Esophagus squamous epithelium (tissue), 5 donors: Measurements from ENCODE around the gene EPS15. TPM values are rescaled to one million over a fixed set of nuclear protein-coding genes. Genes with fewer than 3 reads are reported as not detected.
A peak's percentile ranks its signal among the peaks of the same experiment; 100 is the strongest.

Source experiments
- DNase-seq: peaks from one replicate; lab custom pipeline; 2025; lab: John Stamatoyannopoulos, UW
- H3K27ac ChIP-seq, 4 donors: fragments of 200-600 bp; sonication (generic); one replicate each; pipeline ENCODE4 v1.5.1; 2016 to 2019; ENCODE audit warnings: mild to moderate bottlenecking in 1 of 4
- H3K27me3 ChIP-seq, 4 donors: fragments of 200-600 bp; sonication (generic); 1 replicate in 3 of 4; 2 replicates in 1 of 4; pipeline versions ENCODE4 v1.5.1 to v1.6.0; 2017 to 2021; ENCODE audit warnings: antibody characterized with exemption in 1 of 4
- H3K36me3 ChIP-seq, 3 donors: fragments of 200-600 bp; sonication (generic); one replicate each; pipeline ENCODE4 v1.5.1; 2016 to 2019
- H3K4me1 ChIP-seq, 3 donors: fragments of 200-600 bp; sonication (generic); one replicate each; pipeline ENCODE4 v1.5.1; 2017 to 2019
- H3K4me3 ChIP-seq, 4 donors: fragments of 200-600 bp; sonication (generic); 1 replicate in 3 of 4; 2 replicates in 1 of 4; pipeline ENCODE4 v1.5.1; 2016 to 2019; ENCODE audit warnings: mild to moderate bottlenecking in 2 of 4, moderate library complexity in 1 of 4
- H3K9me3 ChIP-seq, 3 donors: fragments of 200-600 bp; sonication (generic); one replicate each; pipeline ENCODE4 v1.5.1; 2016 to 2019
- POLR2A ChIP-seq, 4 donors: fragments of 450-650 bp; IDR thresholded peaks; one replicate each; pipeline ENCODE4 v1.6.1; 2017; ENCODE audit warnings: antibody characterized with exemption in 4 of 4, mild to moderate bottlenecking in 4 of 4, moderate library complexity in 3 of 4
- whole genome bisulfite sequencing, 2 donors: methylation state at CpG; one replicate each; pipeline ENCODE4 v1.1.5; 2018; 5-methylcytosine and 5-hydroxymethylcytosine counted together
- intact Hi-C: fragments of 100-400 bp; cut with DNase I; formaldehyde crosslinking; loops from one replicate; pipeline ENCODE4 v1.15.0; 2022
- total RNA-seq, 4 donors: library from RNA; depleted of rRNA; stranded (reverse); fragments of >200 nt; gene quantifications; one replicate each; pipeline ENCODE4 v1.1.0, GENCODE V29; 2016
- TF ChIP-seq, protein P1 (sequence below), 6 experiments: fragments of 450-650 bp in 4 of 6; fragments of 200-600 bp in 2 of 6; sonication (generic) in 2 of 6; IDR thresholded peaks; one replicate each; pipeline ENCODE4 v1.5.1; 2016 to 2019; ENCODE audit warnings: antibody characterized with exemption in 6 of 6, mild to moderate bottlenecking in 4 of 6, moderate library complexity in 4 of 6
- donor health status: DM: yes; HTN: yes; CAD: no.

The EPS15 gene
- total RNA-seq, 4 donors from 2014 or later: 24.8 to 86.8 (median 46.8) TPM

DNA sequence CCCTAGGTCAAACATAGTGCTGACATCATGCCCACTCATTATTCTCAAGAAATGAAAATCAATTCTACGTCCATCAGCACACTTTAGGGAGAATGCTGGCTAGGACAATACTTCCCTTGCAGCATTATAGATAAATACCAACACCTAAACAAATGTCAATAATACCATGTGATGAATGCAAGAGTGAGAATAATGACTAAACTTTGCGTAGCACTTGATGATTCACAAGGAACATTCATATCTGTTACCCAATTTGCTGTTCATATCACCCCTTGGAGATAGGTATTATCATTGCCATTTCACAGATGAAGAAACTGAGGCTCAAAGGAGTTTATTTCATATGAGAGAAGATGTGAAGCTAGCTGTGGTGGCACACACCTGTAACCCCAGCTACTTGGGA lies 24.8 kb upstream of the EPS15 start:
- 66 to 70% methylated on average over 2 of the region's 2 CpGs for WGBS, 2 donors
- H3K4me3 ChIP-seq: no peak overlapping the region
- TF ChIP-seq, protein P1, sequence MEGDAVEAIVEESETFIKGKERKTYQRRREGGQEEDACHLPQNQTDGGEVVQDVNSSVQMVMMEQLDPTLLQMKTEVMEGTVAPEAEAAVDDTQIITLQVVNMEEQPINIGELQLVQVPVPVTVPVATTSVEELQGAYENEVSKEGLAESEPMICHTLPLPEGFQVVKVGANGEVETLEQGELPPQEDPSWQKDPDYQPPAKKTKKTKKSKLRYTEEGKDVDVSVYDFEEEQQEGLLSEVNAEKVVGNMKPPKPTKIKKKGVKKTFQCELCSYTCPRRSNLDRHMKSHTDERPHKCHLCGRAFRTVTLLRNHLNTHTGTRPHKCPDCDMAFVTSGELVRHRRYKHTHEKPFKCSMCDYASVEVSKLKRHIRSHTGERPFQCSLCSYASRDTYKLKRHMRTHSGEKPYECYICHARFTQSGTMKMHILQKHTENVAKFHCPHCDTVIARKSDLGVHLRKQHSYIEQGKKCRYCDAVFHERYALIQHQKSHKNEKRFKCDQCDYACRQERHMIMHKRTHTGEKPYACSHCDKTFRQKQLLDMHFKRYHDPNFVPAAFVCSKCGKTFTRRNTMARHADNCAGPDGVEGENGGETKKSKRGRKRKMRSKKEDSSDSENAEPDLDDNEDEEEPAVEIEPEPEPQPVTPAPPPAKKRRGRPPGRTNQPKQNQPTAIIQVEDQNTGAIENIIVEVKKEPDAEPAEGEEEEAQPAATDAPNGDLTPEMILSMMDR (IDR thresholded peaks at IDR 0.05): no peak
- no peak for TF ChIP-seq POLR2A (IDR thresholded peaks at IDR 0.05)
- no peaks in the 10 kb centered on the region for H3K9me3 ChIP-seq
- no peaks in the 10 kb centered on the region for H3K36me3 ChIP-seq
- H3K27me3 ChIP-seq: no peaks in the 10 kb centered on the region
- DNase-seq: no peak
- H3K27ac ChIP-seq: no peak overlapping the region
- intact Hi-C loops: no loop called here
- peaks cover 0 to under 1% (median 0%) of the 10 kb centered on the region in 3 donors for H3K4me1 ChIP-seq

DNA sequence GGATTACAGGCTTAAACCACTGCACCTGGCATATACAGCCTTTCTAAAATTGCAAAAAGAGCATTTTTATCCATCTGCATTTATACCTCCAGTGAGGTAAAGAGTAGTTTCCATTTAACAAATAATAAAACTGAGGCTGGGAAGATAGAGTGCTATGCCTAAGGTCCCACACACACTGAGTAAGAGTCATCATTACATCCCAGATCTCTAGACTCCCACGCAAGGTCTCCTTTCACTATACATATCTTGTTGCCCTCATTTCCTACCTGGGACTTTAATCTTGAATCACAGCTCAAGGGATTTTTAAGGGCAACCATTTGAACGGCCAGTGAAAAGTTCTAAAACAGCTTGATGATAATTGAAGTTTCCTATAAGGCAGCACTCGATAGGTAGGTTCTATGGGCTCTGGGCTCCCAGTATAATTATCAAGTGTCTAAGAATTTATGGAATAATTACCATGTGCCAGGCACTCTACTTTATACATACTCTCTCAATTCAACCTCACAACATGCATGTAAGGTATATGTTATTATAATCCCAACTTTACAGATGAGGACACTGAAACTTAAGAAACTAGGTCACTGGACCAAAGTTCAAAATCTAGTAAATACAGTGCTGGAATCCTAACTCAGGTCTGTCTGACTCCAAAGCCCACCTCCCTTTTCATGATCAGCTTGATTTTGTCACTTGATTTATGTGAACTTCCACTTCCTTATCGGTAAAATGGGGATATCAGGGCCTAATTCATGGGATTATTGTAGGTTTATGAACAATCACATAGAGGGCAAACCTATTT lies 23.3 kb upstream of the EPS15 start:
- Histone ChIP-seq H3K27me3 (no peaks in the 10 kb centered on the region), H3K36me3 (no peaks in the 10 kb centered on the region), H3K4me1 (no peaks in the 10 kb centered on the region), H3K4me3 (no peak overlapping the region), H3K27ac (no peak overlapping the region), H3K9me3 (no peaks in the 10 kb centered on the region)
- intact Hi-C loops: no loop called here
- TF ChIP-seq, protein P1 (IDR thresholded peaks at IDR 0.05): no peak
- TF ChIP-seq POLR2A (IDR thresholded peaks at IDR 0.05): no peak
- 90 to 93% methylated on average over 4 of the region's 4 CpGs for WGBS, 2 donors
- DNase-seq: no peak

GRCh38 chr1:51541313-51542050 lies 22.4 kb upstream of the EPS15 start:
- WGBS, 2 donors: 70 to 90% methylated on average over 2 of the region's 2 CpGs
- no peaks in the 10 kb centered on the region for H3K9me3 ChIP-seq
- TF ChIP-seq, protein P1 (IDR thresholded peaks at IDR 0.05): no peak
- TF ChIP-seq POLR2A (IDR thresholded peaks at IDR 0.05): no peak
- H3K27ac ChIP-seq: no peak overlapping the region
- H3K4me3 ChIP-seq: no peak overlapping the region
- H3K36me3 ChIP-seq: no peaks in the 10 kb centered on the region
- intact Hi-C loops: no loop called here
- H3K27me3 ChIP-seq: no peaks in the 10 kb centered on the region
- DNase-seq: no peak
- no peaks in the 10 kb centered on the region for H3K4me1 ChIP-seq

DNA sequence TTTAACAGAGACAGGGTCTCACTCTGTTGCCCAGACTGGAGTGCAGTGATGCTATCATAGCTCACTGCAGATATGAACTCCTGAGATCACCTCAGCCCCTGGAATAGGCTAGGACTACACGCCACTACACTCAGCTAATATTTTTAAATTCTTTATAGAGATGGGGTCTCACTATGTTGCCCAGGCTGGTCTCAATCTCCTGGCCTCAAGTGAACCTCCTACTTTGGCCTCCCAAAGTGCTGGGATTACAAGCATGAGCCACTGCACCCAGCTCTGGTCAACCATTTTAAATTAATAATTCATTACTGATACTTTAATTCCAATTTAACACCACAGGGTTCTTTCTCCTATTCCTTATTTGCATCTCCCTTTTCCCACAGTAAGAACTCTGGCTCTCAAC lies 18.5 kb upstream of the EPS15 start:
- Histone ChIP-seq H3K36me3 (no peaks in the 10 kb centered on the region), H3K27me3 (no peaks in the 10 kb centered on the region), H3K9me3 (no peaks in the 10 kb centered on the region), H3K27ac (no peak overlapping the region), H3K4me3 (no peak overlapping the region), H3K4me1 (peaks cover 0 to 7% (median 0%) of the 10 kb centered on the region in 3 donors)
- no peak for DNase-seq
- TF ChIP-seq, protein P1 (IDR thresholded peaks at IDR 0.05): no peak
- no peak for TF ChIP-seq POLR2A (IDR thresholded peaks at IDR 0.05)
- 100% methylated on average over 1 of the region's 1 CpG for WGBS, 2 donors
- intact Hi-C loops: no loop called here

- peaks cover 0 to 7% (median 0%) of the 10 kb centered on the region in 3 donors for H3K4me1 ChIP-seq
- H3K27me3 ChIP-seq: no peaks in the 10 kb centered on the region
- H3K4me3 ChIP-seq: no peak overlapping the region
- H3K27ac ChIP-seq: no peak overlapping the region
- H3K36me3 ChIP-seq: no peaks in the 10 kb centered on the region
- intact Hi-C loops: no loop called here
- no peak for DNase-seq
- TF ChIP-seq, protein P1 (IDR thresholded peaks at IDR 0.05): peak; percentile 32 to 69 (median 64)
- no peak for TF ChIP-seq POLR2A (IDR thresholded peaks at IDR 0.05)
- WGBS, 2 donors: 11 to 13% methylated on average over 3 of the region's 3 CpGs
- H3K9me3 ChIP-seq: no peaks in the 10 kb centered on the region
These were observed 16.0 kb upstream of the EPS15 start for GRCh38 chr1:51535006-51535592.
